ENCODE results near the gene STAB2.

Gene STAB2

GRCh38 chr12:103780093-103780440 lies 193.0 kb downstream of the STAB2 start:
- DNase-seq (ENCODE audit: low read depth), result peak; percentile 87

- no peak for DNase-seq (ENCODE audit: low read depth)
Measured at GRCh38 chr12:103780992-103781391, 193.9 kb downstream of the STAB2 start.

- no peak for DNase-seq (ENCODE audit: low read depth)
Measured at GRCh38 chr12:103782399-103782798, 195.3 kb downstream of the STAB2 start.

GRCh38 chr12:103783744-103784664 lies 196.9 kb downstream of the STAB2 start:
- no peak for DNase-seq (ENCODE audit: low read depth)

- DNase-seq (ENCODE audit: low read depth), result no peak
Measured at GRCh38 chr12:103785243-103786031, 198.4 kb downstream of the STAB2 start.

- DNase-seq (ENCODE audit: low read depth), result no peak
Measured at GRCh38 chr12:103786201-103786600, 199.1 kb downstream of the STAB2 start.

- no peak for DNase-seq (ENCODE audit: low read depth)
Measured at GRCh38 chr12:103791350-103791920, 204.4 kb downstream of the STAB2 start.

GRCh38 chr12:103793046-103793445 lies 206.0 kb downstream of the STAB2 start:
- DNase-seq (ENCODE audit: low read depth), result no peak

GRCh38 chr12:103793512-103794045 lies 206.5 kb downstream of the STAB2 start:
- DNase-seq (ENCODE audit: low read depth), result no peak

- no peak for DNase-seq (ENCODE audit: low read depth)
Measured at GRCh38 chr12:103794309-103795213, 207.5 kb downstream of the STAB2 start.

GRCh38 chr12:103798586-103798985 lies 211.5 kb downstream of the STAB2 start:
- DNase-seq (ENCODE audit: low read depth), result no peak

GRCh38 chr12:103799504-103799856 lies 212.4 kb downstream of the STAB2 start:
- DNase-seq (ENCODE audit: low read depth), result no peak

GRCh38 chr12:103799857-103800771 lies 213.0 kb downstream of the STAB2 start:
- peak; percentile 86 for DNase-seq (ENCODE audit: low read depth)

- peak; percentile 56 for DNase-seq (ENCODE audit: low read depth)
Measured at GRCh38 chr12:103801709-103802585, 214.9 kb downstream of the STAB2 start.

- no peak for DNase-seq (ENCODE audit: low read depth)
Measured at GRCh38 chr12:103802586-103802886, 215.5 kb downstream of the STAB2 start.

GRCh38 chr12:103803847-103804246 lies 216.8 kb downstream of the STAB2 start:
- no peak for DNase-seq (ENCODE audit: low read depth)

GRCh38 chr12:103805655-103806360 lies 218.7 kb downstream of the STAB2 start:
- no peak for DNase-seq (ENCODE audit: low read depth)

GRCh38 chr12:103806803-103807202 lies 219.7 kb downstream of the STAB2 start:
- DNase-seq (ENCODE audit: low read depth), result peak; percentile 63
